Neural cell (in vitro differentiated cells): ENCODE measurements around the gene MINDY2. TPM values are rescaled to one million over a fixed set of nuclear protein-coding genes. Genes with fewer than 3 reads are reported as not detected.
A peak's percentile ranks its signal among the peaks of the same experiment; 100 is the strongest.

Experiments
- H2AFZ ChIP-seq: fragments of 200-600, 300-800 bp; sonication (generic), shearing (Covaris generic); 2 replicates; pipeline ENCODE4 v1.6.0; 2014; ENCODE audit warnings: low read depth, mild to moderate bottlenecking, antibody characterized with exemption, low read length, moderate library complexity
- H3F3A ChIP-seq: fragments of 200-600 bp; shearing (Covaris generic); 2 replicates; pipeline ENCODE4 v1.6.1; 2016; ENCODE audit warnings: mild to moderate bottlenecking, moderate library complexity, mixed read lengths, antibody characterized with exemption, low read length; ENCODE audit not compliant: insufficient read depth, poor library complexity, severe bottlenecking
- H3K27ac ChIP-seq: fragments of 200-600, 300-800 bp; sonication (generic), shearing (Covaris generic); 2 replicates; pipeline ENCODE4 v1.5.1; 2014; ENCODE audit warnings: mild to moderate bottlenecking, low read length, moderate library complexity
- H3K27me3 ChIP-seq: fragments of 300-800, 200-600 bp; sonication (generic), shearing (Covaris generic); 2 replicates; pipeline ENCODE4 v1.6.0; 2014; ENCODE audit warnings: mild to moderate bottlenecking, low read depth, low read length, moderate library complexity; ENCODE audit not compliant: insufficient read depth
- H3K36me3 ChIP-seq: fragments of 300-800, 200-600 bp; sonication (generic), shearing (Covaris generic); 2 replicates; pipeline ENCODE4 v1.5.1; 2014; ENCODE audit warnings: mild to moderate bottlenecking, antibody characterized with exemption, low read length, moderate library complexity; ENCODE audit not compliant: insufficient read depth
- H3K4me2 ChIP-seq: fragments of 300-800, 200-600 bp; sonication (generic), shearing (Covaris generic); 2 replicates; pipeline ENCODE4 v1.6.0; 2014; ENCODE audit warnings: mild to moderate bottlenecking, low read length
- H3K4me3 ChIP-seq: fragments of 300-800, 200-600 bp; sonication (generic), shearing (Covaris generic); 2 replicates; pipeline ENCODE4 v1.5.1; 2014; ENCODE audit warnings: mild to moderate bottlenecking, low read length, moderate library complexity
- H3K79me2 ChIP-seq: fragments of 200-600 bp; shearing (Covaris generic); replicated peaks from 2 replicates; pipeline ENCODE4 v1.6.0; 2014; ENCODE audit warnings: mild to moderate bottlenecking, low read length, moderate library complexity; ENCODE audit not compliant: insufficient read depth
- H3K9ac ChIP-seq: fragments of 300-800, 200-600 bp; sonication (generic), shearing (Covaris generic); 2 replicates; pipeline ENCODE4 v1.6.1; 2016; ENCODE audit warnings: mild to moderate bottlenecking, low read length, mixed read lengths
- H3K9me2 ChIP-seq: fragments of 200-600 bp; shearing (Covaris generic); 2 replicates; pipeline ENCODE4 v1.6.1; 2016; ENCODE audit warnings: mild to moderate bottlenecking, low read length, mixed read lengths; ENCODE audit not compliant: insufficient read depth
- H3K9me3 ChIP-seq: fragments of 200-600, 300-800 bp; sonication (generic), shearing (Covaris generic); 2 replicates; pipeline ENCODE4 v1.6.1; 2016; ENCODE audit warnings: mild to moderate bottlenecking, mixed run types, low read length, moderate library complexity, mixed read lengths
- H4K20me1 ChIP-seq: fragments of 200-600 bp; shearing (Covaris generic); 2 replicates; pipeline ENCODE4 v1.6.1; 2016; ENCODE audit warnings: mild to moderate bottlenecking, mixed run types; ENCODE audit not compliant: insufficient read depth
- CTCF ChIP-seq: fragments of 450-650 bp; IDR thresholded peaks from 2 replicates; pipeline ENCODE4 v1.5.1; 2014; ENCODE audit warnings: antibody characterized with exemption, mild to moderate bottlenecking, moderate library complexity; ENCODE audit not compliant: poor library complexity, severe bottlenecking
- EP300 ChIP-seq: fragments of 450-650 bp; conservative IDR thresholded peaks from 2 replicates; pipeline ENCODE4 v1.6.1; 2014; ENCODE audit warnings: antibody characterized with exemption, mild to moderate bottlenecking, moderate library complexity; ENCODE audit not compliant: poor library complexity, severe bottlenecking
- EZH2 ChIP-seq: fragments of 200-600, 300-800 bp; shearing (Covaris generic), sonication (generic); IDR thresholded peaks from 2 replicates; pipeline ENCODE4 v1.6.1; 2014; ENCODE audit warnings: antibody characterized with exemption, low read length, borderline replicate concordance, mild to moderate bottlenecking; ENCODE audit not compliant: insufficient read depth, poor library complexity, severe bottlenecking
- MXI1 ChIP-seq: fragments of 450-650 bp; conservative IDR thresholded peaks from 2 replicates; pipeline ENCODE4 v1.6.1; 2014; ENCODE audit warnings: antibody characterized with exemption, mild to moderate bottlenecking; ENCODE audit not compliant: poor library complexity, severe bottlenecking
- POLR2AphosphoS5 ChIP-seq: IDR thresholded peaks from 2 replicates; pipeline ENCODE4 v1.6.1; 2012
- RAD21 ChIP-seq: fragments of 450-650 bp; conservative IDR thresholded peaks from 2 replicates; pipeline ENCODE4 v1.6.1; 2014; ENCODE audit warnings: antibody characterized with exemption, mild to moderate bottlenecking, moderate library complexity
- SMC3 ChIP-seq: fragments of 450-650 bp; conservative IDR thresholded peaks from 2 replicates; pipeline ENCODE4 v1.6.1; 2014; ENCODE audit warnings: antibody characterized with exemption, mild to moderate bottlenecking, moderate library complexity; ENCODE audit not compliant: poor library complexity
- TAF1 ChIP-seq: IDR thresholded peaks from 2 replicates; pipeline ENCODE4 v1.6.1; 2012; ENCODE audit warnings: low read depth
- polyA plus RNA-seq: library from polyadenylated mRNA; depleted of rRNA; stranded (reverse); fragments of >200 nt; gene quantifications from 2 replicates; pipeline ENCODE4 v1.2.3, GENCODE V29; 2014
- TF ChIP-seq, protein P1 (sequence below): IDR thresholded peaks from 2 replicates; pipeline ENCODE4 v1.6.1; 2012; ENCODE audit warnings: borderline replicate concordance

MINDY2 gene
- polyA plus RNA-seq, 1 donor from 2014 or later = 22.8 TPM

GRCh38 chr15:58770519-58770856 is 614 bp upstream of the MINDY2 start:
- Histone ChIP-seq H3K9me3 (no peaks in the 10 kb centered on the region), H3K27me3 (no peaks in the 10 kb centered on the region), H3K4me2 (peak overlapping the region; percentile 81), H3K9ac (peak overlapping the region; percentile 74), H3K9me2 (no peaks in the 10 kb centered on the region), H2AFZ (peak overlapping the region; percentile 77), H3F3A (no peaks in the 10 kb centered on the region), H3K4me3 (peak overlapping the region; percentile 93), H3K27ac (peak overlapping the region; percentile 95), H4K20me1 (no peaks in the 10 kb centered on the region), H3K36me3 (no peaks in the 10 kb centered on the region), H3K79me2 (peaks cover 34% of the 10 kb centered on the region)
- TF ChIP-seq POLR2AphosphoS5 (no peak), SMC3 (no peak), RAD21 (no peak), EP300 (no peak), TAF1 (no peak), MXI1 (no peak), EZH2 (no peak), CTCF (no peak)

- H3K27me3 ChIP-seq = no peaks in the 10 kb centered on the region
- H3K9me3 ChIP-seq = no peaks in the 10 kb centered on the region
- TF ChIP-seq POLR2AphosphoS5 = peak; percentile 54
- peak; percentile 30 for TF ChIP-seq SMC3
- no peak for TF ChIP-seq EZH2
- H3K36me3 ChIP-seq = no peaks in the 10 kb centered on the region
- peaks cover 46% of the 10 kb centered on the region for H3K79me2 ChIP-seq
- H2AFZ ChIP-seq = peak overlapping the region; percentile 88
- H4K20me1 ChIP-seq = no peaks in the 10 kb centered on the region
- H3K27ac ChIP-seq = peak overlapping the region; percentile 95
- H3K9me2 ChIP-seq = no peaks in the 10 kb centered on the region
- H3F3A ChIP-seq = no peaks in the 10 kb centered on the region
- no peak overlapping the region for H3K4me2 ChIP-seq
- peak overlapping the region; percentile 93 for H3K4me3 ChIP-seq
- H3K9ac ChIP-seq = peak overlapping the region; percentile 98
Measured at GRCh38 chr15:58771621-58772250, 634 bp downstream of the MINDY2 start.

DNA sequence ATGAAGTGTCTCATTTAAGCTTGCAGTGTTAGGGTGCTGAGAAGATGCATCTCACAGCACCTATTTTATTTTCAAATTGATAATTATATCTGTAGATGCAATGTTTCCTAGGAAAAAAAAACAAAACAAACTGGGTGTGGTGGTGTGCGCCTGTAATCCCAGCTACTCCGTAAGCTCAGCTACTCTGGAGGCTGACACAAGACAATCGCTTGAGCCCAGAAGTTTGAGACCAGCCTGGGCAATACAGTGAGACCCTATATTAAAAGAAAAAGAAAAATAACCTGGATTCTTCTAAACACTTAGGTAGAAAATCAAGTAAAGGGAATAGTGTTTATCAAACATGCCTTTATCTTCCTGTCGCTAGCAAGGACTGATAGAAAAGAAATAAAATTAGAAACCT is 1.9 kb downstream of the MINDY2 start:
- Histone ChIP-seq H3K9ac (peak overlapping the region; percentile 98), H3K9me2 (no peaks in the 10 kb centered on the region), H3K36me3 (no peaks in the 10 kb centered on the region), H3F3A (no peaks in the 10 kb centered on the region), H3K9me3 (no peaks in the 10 kb centered on the region), H3K27ac (peak overlapping the region; percentile 95), H3K4me2 (peak overlapping the region; percentile 72), H3K27me3 (no peaks in the 10 kb centered on the region), H4K20me1 (no peaks in the 10 kb centered on the region), H2AFZ (no peak overlapping the region), H3K4me3 (peak overlapping the region; percentile 93), H3K79me2 (peaks cover 59% of the 10 kb centered on the region)
- TF ChIP-seq SMC3 (no peak), POLR2AphosphoS5 (no peak), EP300 (no peak), CTCF (no peak), RAD21 (no peak), MXI1 (no peak), EZH2 (no peak), TAF1 (no peak)
- TF ChIP-seq, protein P1, sequence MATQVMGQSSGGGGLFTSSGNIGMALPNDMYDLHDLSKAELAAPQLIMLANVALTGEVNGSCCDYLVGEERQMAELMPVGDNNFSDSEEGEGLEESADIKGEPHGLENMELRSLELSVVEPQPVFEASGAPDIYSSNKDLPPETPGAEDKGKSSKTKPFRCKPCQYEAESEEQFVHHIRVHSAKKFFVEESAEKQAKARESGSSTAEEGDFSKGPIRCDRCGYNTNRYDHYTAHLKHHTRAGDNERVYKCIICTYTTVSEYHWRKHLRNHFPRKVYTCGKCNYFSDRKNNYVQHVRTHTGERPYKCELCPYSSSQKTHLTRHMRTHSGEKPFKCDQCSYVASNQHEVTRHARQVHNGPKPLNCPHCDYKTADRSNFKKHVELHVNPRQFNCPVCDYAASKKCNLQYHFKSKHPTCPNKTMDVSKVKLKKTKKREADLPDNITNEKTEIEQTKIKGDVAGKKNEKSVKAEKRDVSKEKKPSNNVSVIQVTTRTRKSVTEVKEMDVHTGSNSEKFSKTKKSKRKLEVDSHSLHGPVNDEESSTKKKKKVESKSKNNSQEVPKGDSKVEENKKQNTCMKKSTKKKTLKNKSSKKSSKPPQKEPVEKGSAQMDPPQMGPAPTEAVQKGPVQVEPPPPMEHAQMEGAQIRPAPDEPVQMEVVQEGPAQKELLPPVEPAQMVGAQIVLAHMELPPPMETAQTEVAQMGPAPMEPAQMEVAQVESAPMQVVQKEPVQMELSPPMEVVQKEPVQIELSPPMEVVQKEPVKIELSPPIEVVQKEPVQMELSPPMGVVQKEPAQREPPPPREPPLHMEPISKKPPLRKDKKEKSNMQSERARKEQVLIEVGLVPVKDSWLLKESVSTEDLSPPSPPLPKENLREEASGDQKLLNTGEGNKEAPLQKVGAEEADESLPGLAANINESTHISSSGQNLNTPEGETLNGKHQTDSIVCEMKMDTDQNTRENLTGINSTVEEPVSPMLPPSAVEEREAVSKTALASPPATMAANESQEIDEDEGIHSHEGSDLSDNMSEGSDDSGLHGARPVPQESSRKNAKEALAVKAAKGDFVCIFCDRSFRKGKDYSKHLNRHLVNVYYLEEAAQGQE = no peak
